ENCODE data around the gene ACOT11.

ACOT11 gene

DNA sequence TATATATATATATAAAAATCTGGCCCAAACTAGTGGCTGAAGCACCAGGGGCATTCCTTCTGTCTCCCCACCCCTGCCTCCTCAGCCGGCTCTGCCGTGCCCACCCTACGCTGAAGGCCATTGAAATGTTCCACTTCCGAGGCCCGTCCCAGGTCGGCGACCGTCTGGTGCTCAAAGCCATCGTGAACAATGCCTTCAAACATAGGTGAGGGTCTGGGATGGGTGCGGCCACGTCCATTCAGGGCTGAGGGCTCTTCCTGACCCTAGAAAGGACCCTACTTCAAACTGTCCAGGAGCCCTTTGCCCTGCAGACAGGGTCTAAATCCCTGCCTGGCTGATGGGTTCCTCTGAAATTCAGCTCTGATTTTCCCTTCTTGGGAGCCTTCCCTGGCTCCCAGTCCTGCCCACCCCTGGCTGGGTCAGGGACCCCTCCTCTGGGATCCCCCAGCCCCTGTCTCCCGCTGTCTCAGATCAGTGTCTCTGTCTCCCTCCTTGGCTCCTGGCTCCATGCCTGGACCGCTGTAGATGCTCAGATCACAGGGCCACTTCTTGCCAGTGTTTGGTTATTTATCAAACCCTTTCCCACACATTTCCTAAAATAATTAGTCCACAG, 51.3 kb downstream of the ACOT11 start:
- FAIRE-seq (no peak), DNase-seq (ENCODE audit: insufficient read length) (no peak)
- TF ChIP-seq POLR2AphosphoS5 (IDR thresholded peaks at IDR 0.05; ENCODE audit: low read depth, low read length) (no peak), TAF1 (IDR thresholded peaks at IDR 0.05; ENCODE audit: borderline replicate concordance, low read depth, low read length) (no peak), POLR2A (IDR thresholded peaks at IDR 0.05; ENCODE audit: low read depth, low read length) (no peak)

DNA sequence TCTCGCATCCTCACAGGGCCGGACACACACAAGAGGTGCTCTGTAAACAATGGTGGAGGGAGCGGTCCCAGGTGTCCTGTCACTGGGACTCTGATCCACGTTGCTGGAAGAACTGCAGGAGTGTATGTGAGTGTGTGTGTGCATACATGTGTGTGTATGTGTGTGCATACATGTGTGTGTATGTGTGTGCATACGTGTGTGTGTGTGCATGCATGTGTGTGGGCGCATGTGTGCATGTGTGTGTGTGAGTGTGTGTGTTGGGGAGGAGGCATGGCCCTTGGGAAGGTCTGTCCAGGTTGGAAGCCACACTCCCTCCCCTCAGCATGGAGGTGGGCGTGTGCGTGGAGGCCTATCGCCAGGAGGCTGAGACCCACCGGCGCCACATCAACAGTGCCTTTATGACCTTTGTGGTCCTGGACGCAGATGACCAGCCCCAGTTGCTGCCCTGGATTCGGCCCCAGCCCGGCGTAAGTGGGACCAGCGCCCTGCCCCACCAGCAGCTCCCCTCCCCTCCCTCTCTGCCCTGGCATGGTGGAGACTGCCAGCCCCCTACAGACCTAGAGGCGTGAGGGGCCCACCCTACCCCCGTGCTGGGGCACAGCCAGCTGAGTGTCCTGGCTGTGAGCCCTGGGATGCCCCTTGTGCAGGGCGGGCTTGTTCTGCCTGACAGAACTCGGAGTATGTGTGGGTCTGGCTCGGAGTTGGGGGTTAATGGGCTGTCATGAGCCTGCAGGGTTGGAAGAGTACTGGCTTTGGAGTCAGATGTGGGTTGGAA, 53.1 kb downstream of the ACOT11 start:
- TF ChIP-seq TAF1 (IDR thresholded peaks at IDR 0.05; ENCODE audit: borderline replicate concordance, low read depth, low read length) (no peak), POLR2AphosphoS5 (IDR thresholded peaks at IDR 0.05; ENCODE audit: low read depth, low read length) (no peak), POLR2A (IDR thresholded peaks at IDR 0.05; ENCODE audit: low read depth, low read length) (no peak)
- DNase-seq (ENCODE audit: insufficient read length) = no peak
- FAIRE-seq = no peak

DNA sequence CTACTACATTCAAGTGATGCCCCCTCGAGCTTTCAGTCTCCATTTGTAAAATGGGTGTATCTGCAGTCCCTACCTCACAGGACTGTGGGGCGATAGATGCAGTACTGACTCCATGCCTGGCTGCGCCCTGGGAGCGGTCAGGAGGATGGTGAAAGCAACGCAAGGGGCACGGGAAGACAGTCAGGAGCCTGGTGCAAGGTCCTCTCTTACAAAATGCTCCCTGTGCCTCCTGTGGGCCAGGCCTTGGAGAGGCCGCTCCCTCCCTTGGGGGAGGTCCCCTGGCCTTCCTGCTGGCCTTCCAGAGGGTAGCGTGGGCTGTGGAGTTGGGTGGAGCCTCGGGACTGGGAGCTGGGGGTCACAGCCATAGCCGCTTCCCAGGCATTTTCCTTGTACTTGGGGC, 53.7 kb downstream of the ACOT11 start:
- FAIRE-seq (no peak), DNase-seq (ENCODE audit: insufficient read length) (no peak)
- no peak for TF ChIP-seq POLR2A (IDR thresholded peaks at IDR 0.05; ENCODE audit: low read depth, low read length)
- TF ChIP-seq TAF1 (IDR thresholded peaks at IDR 0.05; ENCODE audit: borderline replicate concordance, low read depth, low read length) = no peak

DNA sequence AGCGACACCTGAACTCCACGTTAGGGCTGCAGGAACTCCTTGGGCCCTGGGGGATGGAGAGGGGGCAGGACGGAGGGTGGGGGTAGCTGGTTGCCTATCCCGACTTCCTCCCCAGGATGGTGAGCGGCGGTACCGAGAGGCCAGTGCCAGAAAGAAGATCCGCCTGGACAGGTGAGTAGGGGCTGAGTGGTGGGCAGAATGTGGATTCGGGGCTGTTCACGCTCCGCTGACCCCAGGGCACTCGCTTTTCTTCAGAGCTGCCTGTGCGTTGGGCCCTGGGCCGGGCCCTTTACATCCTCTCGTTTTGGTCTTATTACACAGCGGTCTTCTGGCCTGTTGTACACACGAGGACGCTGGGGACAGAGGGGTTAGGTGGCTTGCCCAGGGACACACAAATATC, 54.5 kb downstream of the ACOT11 start:
- TF ChIP-seq POLR2A (IDR thresholded peaks at IDR 0.05; ENCODE audit: low read depth, low read length) (no peak), POLR2AphosphoS5 (IDR thresholded peaks at IDR 0.05; ENCODE audit: low read depth, low read length) (no peak), TAF1 (IDR thresholded peaks at IDR 0.05; ENCODE audit: borderline replicate concordance, low read depth, low read length) (no peak)
- FAIRE-seq (no peak), DNase-seq (ENCODE audit: insufficient read length) (no peak)

DNA sequence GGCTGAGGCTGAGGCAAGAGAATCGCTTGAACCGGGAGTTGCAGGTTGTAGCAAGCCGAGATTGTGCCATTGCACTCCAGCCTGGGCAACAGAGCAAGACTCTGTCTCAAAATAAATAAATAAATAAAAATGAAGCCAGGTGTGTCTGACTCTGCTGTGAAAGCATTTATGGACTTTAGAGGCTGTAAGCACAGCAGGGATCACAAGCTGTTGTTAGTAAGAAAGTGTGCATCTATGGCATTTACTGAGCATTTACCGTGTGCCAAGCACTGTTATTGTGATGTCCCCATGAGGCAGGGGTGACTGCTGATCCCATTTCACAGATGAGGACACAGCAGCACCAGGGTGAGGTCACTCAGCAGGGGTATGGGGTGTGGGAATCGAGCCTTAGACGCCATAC, 55.2 kb downstream of the ACOT11 start:
- TF ChIP-seq POLR2A (IDR thresholded peaks at IDR 0.05; ENCODE audit: low read depth, low read length) = no peak
- TF ChIP-seq POLR2AphosphoS5 (IDR thresholded peaks at IDR 0.05; ENCODE audit: low read depth, low read length) = no peak
- no peak for TF ChIP-seq TAF1 (IDR thresholded peaks at IDR 0.05; ENCODE audit: borderline replicate concordance, low read depth, low read length)
- DNase-seq (ENCODE audit: insufficient read length) (no peak), FAIRE-seq (no peak)

DNA sequence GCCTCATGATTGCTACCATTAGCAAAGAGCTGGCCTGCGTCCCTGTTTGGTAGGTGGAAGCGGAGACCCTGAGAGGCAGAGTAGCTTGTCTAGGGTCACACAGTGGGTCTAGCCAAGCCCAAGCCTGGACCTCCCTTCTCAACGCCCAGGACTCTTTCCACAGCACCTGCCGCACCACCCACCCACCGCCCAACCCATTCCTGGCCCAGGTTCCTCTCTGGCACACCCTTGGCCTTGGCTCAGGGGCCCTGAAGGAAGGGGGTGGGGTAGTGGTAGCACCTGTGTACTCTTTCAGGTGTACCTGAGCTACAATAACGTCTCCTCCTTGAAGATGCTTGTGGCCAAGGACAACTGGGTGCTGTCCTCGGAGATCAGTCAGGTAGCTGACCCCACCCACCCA, 56.0 kb downstream of the ACOT11 start:
- DNase-seq (ENCODE audit: insufficient read length) (no peak), FAIRE-seq (no peak)
- TF ChIP-seq TAF1 (IDR thresholded peaks at IDR 0.05; ENCODE audit: borderline replicate concordance, low read depth, low read length) (no peak), POLR2A (IDR thresholded peaks at IDR 0.05; ENCODE audit: low read depth, low read length) (no peak), POLR2AphosphoS5 (IDR thresholded peaks at IDR 0.05; ENCODE audit: low read depth, low read length) (no peak)

DNA sequence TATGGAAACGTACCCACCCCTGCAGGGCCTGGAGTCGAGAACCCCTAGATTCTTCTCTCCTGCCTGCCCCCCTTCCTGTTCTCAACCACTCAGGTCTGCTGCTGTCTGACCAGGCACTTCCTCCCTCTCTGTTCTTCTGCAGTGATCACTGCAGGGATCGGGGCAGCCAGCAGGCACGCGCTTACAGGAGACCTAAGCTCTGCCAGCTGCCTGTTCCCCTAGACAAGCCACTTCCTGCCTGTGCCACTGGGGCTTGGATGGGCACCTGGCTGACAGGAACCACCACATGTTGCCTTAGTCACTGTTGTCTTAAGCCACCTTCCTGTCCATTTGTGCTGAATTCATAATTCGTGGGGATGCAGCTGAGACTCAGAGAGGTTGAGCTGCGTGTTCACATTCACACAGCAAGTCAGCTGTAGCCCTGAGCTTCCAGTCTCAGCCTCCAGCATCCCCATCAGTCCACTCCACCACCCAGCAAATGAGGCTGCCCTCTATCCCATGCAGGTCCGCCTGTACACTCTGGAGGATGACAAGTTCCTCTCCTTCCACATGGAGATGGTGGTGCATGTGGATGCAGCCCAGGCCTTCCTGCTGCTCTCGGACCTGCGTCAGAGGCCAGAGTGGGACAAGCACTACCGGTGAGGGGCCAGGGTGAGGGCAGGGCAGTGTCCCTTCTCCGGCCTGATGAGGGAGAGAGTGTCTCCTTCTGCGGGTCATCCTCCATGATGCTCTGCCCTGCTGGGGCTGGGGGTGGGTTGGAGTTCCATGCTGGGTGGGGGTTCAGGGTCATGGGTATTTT, 56.7 kb downstream of the ACOT11 start:
- DNase-seq (ENCODE audit: insufficient read length) (no peak), FAIRE-seq (peak; percentile 60)

DNA sequence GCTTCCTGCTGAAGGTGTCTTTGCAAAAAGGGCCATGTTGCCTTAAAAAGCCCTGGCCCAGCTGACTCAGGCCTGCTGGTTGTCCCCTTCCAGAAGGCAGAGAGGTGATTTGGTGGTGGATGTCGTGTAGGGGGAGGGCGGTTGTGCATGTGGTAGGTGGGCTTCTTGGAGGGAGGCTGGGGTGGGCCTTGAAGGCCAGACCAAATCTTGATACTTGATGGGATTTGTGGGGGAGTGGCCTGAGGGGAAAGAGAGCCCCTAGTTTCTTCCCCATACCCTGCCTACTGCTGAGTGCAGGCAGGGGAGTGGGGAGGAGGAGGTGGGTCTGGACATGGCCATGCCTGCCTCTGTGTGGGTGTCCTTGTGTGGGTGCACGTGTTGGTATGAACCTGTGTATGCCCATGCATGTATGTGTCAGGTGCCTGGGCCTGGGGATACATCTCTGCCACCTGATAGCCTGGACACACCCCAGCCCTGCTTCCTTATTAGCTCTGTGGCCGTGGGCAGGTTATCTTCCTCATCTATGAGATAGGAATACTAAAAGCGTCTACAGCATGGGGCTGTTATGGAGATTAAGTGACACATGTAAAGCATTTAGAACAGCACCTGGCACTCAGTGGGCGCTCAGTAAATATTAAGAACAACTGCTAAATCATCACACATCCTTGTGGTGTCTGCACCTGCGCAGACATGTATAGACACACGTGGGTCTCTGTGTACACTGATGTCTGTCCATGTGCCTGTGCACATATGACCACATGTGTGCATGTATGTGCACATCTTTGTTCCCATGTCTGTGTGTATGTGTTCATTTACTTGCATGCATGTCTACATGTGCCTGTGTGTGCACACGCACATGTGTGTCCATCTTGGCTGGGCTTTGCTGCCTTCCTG, 58.3 kb downstream of the ACOT11 start:
- DNase-seq (ENCODE audit: insufficient read length) (no peak), FAIRE-seq (no peak)
- TF ChIP-seq POLR2A (IDR thresholded peaks at IDR 0.05; ENCODE audit: low read depth, low read length) (no peak), POLR2AphosphoS5 (IDR thresholded peaks at IDR 0.05; ENCODE audit: low read depth, low read length) (no peak), TAF1 (IDR thresholded peaks at IDR 0.05; ENCODE audit: borderline replicate concordance, low read depth, low read length) (no peak)

More for the DNA sequence above, 56.7 kb downstream of the ACOT11 start:
- TF ChIP-seq TAF1 (IDR thresholded peaks at IDR 0.05; ENCODE audit: borderline replicate concordance, low read depth, low read length) (no peak), POLR2A (IDR thresholded peaks at IDR 0.05; ENCODE audit: low read depth, low read length) (no peak), POLR2AphosphoS5 (IDR thresholded peaks at IDR 0.05; ENCODE audit: low read depth, low read length) (no peak)

DNA sequence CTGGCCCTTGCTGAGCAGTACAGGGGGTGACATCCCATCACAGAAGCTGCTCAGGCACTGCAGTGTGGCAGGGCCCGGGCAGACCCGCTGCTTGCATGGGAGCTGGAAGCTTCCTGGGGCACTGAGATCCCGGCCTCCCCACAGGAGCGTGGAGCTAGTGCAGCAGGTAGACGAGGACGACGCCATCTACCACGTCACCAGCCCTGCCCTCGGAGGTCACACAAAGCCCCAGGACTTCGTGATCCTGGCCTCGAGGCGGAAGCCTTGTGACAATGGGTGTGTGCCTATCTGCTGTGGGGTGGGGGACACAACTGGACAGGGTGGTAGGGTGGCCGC, 58.9 kb downstream of the ACOT11 start:
- DNase-seq (ENCODE audit: insufficient read length) (no peak), FAIRE-seq (no peak)
- TF ChIP-seq POLR2AphosphoS5 (IDR thresholded peaks at IDR 0.05; ENCODE audit: low read depth, low read length) (no peak), POLR2A (IDR thresholded peaks at IDR 0.05; ENCODE audit: low read depth, low read length) (no peak), TAF1 (IDR thresholded peaks at IDR 0.05; ENCODE audit: borderline replicate concordance, low read depth, low read length) (no peak)

DNA sequence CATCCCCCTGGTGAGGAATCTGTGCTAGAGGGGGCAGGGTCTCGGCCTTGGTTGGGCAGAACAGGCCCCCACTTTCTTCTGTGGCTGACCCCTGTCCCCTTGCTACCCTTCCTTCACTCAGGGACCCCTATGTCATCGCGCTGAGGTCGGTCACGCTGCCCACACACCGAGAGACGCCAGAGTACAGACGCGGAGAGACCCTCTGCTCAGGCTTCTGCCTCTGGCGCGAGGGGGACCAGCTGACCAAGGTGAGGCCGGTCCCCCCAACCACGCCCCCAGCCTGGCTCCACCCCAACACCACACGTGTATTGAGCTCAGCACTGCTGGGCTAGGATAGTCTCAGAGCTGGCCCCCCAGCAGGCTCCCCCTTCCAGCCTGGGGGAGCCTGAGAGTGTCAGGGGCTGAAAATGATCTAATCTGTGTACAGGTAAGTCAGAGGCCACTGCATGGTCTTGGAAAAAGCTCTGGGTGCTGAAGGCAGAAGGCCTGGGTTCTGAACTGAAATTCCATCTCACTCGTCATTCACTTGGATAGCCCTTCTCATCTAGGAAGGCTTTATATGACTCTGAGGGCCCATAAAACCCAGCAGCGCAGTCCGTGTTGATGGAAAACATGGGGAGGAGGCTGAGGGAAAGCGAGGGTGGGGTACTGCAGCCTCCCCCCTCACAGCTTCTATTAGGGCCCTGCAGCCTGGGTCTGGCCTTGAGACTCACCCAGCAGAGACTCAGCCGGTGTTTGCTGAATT, 60.0 kb downstream of the ACOT11 start:
- FAIRE-seq (no peak), DNase-seq (ENCODE audit: insufficient read length) (no peak)
- TF ChIP-seq POLR2A (IDR thresholded peaks at IDR 0.05; ENCODE audit: low read depth, low read length) = no peak
- TF ChIP-seq TAF1 (IDR thresholded peaks at IDR 0.05; ENCODE audit: borderline replicate concordance, low read depth, low read length) = no peak
- no peak for TF ChIP-seq POLR2AphosphoS5 (IDR thresholded peaks at IDR 0.05; ENCODE audit: low read depth, low read length)
